ENCODE results near the gene LENG9.

Gene LENG9

DNA sequence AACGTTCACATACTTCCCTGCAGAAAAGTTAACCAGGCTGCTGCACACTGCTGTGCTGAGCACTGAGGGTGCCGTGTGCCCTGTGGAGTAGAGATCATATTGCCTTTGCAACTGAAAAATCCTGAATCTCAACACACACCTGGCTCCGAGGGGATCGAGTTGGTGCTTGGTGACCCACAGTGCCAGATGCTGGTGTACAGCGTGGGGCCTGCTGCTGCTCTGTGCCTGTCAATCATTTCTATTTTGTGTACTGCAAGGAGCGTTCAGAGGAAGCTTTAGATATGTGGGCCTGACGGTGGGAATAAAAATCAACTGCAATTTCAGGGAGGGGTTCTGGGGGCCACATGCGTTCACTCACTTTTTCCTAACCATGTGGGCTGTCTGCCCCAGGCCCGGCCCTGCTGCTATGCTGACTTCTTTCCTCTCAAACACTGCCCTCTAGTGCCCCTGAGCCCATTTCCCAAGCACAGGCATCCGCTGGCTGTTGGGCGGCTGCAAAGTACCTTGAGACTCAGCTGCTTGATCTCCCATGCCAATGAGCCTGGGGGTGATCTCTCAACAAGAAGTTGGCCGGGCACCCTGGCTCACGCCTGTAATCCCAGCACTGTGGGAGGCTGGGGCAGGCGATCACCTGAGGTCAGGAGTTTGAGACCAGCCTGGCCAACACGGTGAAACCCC, 24.3 kb downstream of the LENG9 start:
- no peak for DNase-seq (ENCODE audit: low spot score)

DNA sequence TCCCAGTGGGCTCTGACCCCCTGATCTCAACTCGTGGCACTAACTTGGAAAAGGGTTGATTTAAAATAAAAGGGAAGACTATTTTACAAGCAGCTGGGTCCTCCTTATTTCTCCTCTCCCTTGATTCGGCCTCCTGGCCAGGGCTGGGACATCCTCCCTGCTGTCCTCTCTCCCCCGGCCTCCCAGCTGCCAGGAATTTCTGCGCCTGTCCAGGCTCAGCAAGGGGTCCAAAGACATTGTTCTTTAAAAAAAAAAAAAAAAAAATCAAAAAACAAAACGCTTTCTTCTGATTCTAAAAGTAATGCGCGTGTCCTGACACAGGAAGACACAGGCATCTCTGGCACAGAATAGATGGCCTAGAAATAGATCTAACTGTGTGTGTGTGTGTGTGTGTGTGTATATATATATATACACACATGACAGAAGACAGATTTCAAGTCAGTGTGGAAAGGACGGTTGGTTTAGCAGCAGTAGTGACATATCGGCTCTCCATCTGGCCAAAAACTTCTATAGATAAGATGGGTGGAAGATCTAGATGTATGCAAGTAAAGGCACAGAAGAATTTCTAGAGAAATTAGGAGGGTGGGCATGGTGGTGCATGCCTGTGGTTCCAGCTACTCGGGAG, 26.8 kb downstream of the LENG9 start:
- DNase-seq (ENCODE audit: low spot score): no peak

DNA sequence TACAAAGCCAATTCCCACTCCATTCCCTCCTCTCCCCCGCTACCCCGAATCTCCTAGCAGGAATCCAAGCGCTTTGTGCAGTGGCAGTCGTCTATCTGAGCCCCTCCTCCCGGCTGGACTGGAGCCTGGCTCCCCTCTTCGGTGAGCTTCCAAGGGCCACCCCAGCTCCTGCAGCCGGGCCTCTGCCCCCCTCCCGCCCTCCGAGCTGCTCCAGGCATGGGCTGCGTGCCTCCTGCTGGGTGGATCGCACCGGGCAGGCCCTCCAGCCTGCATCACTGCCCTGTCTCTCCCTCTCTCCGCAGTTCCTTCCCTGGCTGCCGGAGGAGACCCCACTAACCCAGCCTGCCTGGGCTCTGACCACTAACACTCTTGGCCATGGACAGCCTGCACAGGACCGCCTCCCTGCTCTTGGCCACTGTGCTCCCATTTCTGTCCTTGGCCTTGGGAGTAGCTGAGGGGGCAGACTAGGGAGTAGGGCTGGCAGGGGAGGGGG, 27.5 kb downstream of the LENG9 start:
- no peak for DNase-seq (ENCODE audit: low spot score)

DNA sequence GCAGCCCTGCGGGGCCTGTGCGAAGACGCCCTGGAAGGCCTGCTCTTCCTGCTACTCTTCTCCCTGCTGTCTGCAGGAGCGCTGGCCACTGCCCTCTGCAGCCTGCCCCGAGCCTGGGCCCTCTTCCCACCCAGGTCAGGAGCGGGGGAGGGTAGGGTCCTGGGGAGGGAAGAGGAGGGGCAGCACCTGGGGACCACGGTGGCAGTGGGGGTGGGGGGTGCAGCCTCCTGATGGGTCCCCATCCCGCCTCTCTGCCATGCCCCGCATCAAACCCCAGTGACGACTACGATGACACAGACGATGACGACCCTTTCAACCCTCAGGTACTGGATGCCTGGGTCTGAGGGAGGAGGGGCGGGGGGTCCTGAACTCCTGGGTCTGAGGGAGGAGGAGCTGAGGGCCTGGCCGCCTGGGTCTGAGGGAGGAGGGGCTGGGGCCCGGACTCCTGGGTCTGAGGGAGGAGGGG, 28.0 kb downstream of the LENG9 start:
- DNase-seq (ENCODE audit: low spot score): no peak

DNA sequence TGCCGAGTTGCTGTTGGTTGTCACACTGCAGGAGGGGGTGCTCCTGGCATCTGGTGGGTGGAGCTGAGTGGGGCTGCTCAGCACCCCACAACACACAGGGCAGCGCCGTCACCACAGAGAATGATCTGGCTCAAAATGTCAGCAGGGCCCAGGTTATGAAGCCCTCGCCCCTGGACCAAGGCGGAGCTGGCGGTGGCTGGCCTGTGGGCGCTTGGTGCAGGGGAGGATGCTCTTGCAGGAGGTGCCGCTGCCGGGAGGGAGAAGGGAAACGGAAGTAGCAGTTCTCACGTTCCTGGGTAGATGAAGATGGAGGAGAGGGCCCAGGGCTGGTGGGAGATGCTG, 28.7 kb downstream of the LENG9 start:
- DNase-seq (ENCODE audit: low spot score): no peak

DNA sequence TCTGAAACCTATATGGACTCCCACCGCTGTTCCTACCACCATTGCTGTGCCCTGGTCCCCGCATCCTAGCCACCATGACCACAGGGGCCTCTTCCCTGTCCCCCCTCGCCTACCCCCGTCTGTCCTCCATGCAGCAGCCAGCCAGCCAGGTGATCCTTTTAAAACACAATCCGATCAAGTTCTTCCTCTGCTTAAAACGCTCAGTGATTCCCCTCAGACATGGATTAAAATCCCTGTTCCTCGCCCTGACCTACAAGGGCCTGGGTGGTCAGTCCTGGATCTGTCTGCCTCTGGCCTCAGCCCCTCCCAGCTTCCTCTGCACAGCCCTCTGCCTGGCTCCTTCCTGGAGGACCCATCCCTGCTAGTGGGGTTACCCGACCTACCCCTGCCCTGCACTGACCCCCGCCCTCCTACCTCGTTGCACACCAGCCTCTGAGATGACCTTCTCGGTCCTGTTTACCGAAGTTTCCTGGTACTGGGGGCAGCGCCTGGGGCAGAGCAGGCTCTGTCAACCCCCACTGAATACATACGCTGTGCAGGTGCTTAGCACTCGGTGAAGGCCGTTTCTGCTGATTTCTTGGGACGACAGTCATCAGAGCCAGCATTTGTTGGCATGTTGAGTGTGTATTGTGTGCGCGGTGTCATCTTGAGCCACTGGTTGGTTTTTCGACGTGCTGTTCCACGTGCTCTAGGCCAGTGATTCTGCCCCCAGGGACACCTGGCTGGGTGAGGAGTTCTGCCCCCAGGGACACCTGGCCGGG, 29.3 kb downstream of the LENG9 start:
- DNase-seq (ENCODE audit: low spot score): no peak

DNA sequence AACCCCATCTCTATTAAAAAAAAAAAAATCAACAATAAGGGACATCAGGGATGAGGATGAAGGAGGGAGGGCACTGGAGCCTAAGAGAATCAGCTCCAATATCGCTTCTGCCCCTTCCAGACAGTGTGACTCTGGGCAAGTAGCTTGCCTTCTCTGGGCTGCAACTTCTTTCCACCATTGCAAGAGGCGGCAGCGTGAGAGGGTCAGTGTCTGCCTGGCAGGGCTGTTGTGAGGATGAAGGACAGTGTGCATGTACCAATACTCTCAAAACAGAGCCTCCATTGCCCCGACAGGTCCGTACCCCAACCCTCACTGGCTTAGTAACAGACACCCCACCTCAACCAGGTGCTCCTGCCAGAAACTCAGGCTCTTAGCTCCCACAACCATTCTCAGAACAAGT, 29.9 kb downstream of the LENG9 start:
- DNase-seq (ENCODE audit: low spot score): no peak

DNA sequence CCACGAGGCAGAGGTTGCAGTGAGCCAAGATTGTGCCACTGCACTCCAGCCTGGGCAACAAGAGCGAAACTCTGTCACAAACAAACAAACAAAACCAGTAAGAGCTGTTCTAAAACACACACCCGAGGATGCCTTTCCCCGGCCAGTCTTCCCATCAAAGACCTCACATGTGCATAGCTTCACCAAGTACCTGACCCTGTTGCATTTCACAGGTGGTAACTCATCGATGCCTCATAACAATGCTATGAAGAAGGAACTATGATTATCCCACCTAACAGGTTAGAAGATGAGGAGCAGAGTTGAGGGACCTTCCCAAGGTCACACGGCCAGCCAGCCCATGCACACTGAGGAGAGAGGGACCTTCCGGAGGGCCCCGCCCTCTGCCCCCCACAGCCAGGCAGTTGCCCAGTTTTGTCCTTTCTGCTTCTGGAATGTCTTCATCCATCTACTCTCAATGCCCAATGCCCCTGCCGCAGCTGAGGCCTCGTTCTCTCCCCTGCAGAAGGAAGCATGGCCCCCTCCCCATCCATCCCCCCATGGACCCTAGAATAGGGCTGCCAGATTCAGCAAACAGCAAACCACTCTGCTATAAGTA, 31.3 kb downstream of the LENG9 start:
- DNase-seq (ENCODE audit: low spot score): no peak

DNA sequence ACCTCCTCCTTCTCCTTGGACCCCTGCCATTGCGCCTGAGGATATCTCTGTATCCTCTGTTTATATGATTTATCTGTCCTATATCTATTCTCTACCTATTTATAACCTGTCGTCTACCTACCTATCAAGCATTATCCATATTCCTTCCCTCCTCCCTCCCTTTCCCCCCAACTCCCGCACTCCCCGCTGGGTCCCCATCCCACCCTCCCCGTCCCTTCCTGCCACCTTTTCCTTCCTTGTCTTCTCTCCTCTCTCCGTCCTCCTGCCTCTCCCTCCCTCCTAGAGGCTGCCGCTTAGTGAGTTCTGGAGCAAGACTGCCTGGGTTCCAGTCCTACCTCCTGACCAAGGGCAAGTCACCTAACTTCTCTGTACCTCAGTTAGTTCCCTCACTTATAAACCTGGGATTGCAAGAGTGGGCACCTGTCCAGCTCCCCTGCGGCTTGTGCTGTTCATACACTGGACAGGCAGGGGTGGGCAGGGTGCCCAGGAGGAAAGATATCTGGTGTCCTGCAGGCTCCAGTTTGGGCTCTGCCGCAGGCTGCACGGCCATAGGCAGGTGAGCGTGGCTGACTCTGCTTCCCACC, 32.2 kb downstream of the LENG9 start:
- DNase-seq (ENCODE audit: low spot score): no peak

DNA sequence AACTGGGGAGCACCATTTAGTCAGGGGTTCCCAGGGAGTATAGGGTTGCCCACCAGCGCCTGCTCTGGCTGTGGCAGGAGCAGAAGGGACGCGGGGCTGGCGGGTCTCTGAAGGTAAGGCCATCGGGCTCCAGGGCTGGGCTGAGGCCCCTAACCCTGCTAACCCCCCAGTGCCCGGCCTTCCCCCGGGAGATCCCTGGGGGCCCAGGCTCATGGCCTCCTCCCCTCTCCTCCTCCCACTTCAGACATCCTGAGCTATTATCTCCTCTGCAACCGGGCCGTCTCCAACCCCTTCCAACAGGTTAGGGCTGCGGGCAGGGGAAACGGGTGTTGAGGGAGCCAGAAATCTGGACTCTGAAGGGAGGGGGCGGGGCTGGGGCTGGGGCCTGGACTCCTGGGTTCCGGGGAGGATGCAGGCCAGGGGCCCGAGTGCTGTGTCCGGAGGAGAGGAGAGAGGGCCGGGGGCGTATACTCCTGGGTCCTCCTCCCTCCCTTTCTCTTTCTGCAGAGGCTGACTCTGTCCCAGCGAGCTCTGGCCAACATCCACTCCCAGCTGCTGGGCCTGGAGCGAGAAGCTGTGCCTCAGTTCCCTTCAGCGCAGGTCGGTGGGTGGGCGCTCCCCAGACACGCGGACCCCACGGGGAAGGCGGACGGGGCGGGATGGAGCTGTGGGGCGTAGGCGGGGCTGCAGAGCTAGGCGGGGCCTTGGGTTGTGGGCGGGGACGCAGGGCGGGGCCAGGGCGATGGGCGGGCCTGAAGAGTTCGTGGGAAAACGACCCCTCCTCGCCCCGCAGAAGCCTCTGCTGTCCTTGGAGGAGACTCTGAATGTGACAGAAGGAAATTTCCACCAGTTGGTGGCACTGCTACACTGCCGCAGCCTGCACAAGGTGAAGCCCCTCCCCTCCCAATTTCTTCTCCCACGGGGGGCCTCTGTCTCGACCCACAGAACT, 33.0 kb downstream of the LENG9 start:
- peak; percentile 18 for DNase-seq (ENCODE audit: low spot score)

DNA sequence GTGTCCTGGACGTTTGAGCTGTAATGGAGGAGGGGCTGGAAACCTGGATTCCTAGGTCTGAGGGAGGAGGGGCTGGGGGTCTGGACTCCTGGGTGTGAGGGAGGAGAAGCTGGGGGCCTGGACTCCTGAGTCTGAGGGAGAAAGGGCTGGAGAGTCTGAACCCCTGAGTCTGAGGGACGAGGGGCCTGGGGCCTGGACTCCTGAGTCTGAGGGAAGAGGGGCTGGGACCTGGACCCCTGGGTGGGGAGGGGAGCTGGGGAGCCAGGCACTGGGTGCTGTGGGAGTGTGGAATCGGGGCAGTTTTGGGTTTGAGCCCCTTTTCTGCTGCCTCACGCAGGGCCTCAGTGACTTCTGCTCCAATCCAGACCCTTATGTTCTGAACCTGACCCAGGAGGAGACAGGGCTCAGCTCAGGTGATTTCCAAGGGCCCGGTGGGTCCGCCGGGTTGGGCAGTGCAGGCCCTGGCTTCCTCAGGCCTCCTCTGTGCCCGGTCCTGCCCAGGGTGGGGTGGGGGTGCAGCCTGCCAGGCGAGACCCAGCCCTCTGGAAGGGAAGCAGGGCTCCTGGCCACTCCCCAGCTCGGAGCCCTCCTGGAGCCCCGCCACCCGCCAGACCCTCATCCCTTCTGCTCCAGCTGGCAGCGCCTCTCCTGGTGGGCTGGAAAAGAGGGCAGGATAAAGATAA, 33.9 kb downstream of the LENG9 start:
- DNase-seq (ENCODE audit: low spot score): no peak

DNA sequence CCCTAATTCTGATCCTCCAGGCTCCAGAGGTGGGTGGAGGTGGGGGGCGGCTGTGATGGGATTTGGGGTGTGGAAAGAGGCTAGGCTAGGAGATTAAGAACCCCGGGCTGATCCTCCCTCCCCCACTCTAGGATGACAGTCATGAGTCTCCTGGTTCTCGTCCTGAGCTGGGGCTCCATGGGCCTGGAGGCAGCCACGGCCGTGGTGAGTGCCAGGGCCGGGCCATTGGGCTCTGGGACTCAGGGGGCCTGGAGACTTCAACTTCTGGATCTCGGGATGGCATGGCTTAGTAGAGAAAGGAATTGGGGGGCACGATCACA, 34.4 kb downstream of the LENG9 start:
- no peak for DNase-seq (ENCODE audit: low spot score)

DNA sequence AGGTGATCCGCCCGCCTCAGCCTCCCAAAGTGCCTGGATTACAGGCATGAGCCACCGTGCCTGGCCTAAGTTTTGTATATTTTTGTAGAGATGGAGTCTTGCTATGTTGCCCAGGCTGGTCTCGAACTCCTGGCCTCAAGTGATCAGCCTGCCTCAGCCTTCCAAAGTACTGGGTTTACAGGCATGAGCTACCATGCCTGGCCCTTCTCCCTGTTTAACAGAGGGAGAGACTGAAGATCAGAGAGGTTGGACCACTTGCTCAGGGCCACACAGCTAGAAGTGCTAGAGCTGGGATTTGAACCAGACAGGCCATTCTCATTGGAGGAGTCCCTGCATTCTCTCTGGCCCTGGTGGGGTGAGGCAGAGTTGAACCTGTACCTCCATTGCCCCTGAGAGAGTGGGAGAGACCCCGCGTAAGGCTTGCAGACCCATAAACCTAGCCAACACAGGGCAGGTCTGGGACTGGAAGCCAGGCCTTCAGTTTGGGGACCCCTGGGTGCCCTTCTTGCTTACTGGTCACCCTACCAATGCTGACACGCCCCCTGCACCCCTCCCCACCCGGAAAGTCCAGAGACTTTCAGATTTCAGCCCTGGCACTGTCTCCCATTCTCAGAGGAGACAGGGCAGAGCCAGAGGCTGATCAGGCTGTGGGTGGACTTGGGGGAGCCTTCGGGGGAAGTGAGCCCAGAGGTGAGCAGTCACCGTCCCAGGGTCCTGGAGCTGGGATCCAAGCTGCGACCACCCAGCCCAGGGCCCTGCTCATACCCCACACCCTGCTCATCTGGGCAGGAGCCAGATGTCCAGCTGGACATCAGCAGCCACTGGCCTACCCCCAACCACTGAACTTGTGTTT, 35.0 kb downstream of the LENG9 start:
- no peak for DNase-seq (ENCODE audit: low spot score)

DNA sequence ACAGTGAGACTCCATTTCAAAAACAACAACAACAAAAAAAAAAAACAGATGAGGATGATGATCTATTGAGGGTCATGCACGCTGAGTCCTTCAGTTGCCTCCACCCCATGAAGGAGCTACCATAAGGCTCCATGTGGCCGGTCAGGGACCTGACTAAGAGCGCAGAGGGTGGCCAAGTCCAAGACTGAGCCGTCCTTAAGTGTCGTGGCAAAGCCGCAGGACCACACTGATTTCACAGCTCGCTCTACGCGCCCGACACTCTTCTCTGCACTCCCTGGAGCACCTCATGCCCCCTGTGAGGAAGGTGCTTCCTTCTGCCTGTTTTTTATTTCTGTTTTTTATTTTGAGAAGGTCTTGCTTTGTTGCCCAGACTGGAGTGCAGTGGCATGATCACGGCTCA, 36.0 kb downstream of the LENG9 start:
- no peak for DNase-seq (ENCODE audit: low spot score)

DNA sequence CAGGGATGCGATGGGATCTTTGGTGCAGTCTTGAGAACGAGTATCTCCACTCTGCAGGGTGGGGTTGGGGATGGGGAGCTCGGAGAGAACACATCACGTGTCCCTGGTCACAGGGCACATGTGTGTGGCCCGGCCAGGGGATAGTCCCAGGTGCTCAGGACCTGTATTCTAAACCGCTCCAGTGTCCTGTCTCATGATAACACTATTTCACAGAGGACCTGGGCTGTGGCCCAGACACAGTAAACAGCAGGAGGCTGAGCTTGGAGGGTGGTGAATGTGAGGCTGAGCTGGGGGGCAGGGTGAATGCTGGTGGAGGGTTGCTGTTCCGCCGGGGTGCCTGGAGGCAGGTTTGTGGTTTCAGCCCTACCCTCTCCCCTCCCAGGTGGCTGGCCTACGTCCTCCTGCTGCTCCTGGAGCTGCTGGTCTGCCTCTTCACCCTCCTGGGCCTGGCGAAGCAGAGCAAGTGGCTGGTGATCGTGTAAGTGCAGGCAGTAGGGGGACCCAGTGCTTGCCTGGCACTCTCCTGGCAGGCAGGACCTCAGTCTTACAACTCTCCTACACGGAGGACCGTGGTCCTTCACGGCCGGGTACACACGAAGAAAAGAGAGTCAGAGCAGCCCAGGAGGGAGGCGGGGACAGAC, 37.2 kb downstream of the LENG9 start:
- DNase-seq (ENCODE audit: low spot score): no peak

DNA sequence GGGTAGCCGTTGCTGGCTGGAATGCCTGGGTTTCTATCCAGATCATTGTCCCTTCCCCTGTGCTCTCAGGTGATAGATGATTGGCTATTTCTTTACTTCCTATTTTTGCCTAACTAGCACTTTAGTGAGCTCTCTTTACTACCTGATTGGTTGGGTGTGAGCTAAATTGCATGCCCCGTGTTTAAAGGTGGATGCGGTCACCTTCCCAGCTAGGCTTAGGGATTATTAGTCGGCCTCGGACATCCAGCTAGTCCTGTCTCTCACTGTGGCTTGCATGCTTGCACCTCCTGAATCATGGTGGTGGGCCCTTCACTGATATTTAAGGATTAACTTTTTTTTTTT, 38.2 kb downstream of the LENG9 start:
- DNase-seq (ENCODE audit: low spot score): no peak

DNA sequence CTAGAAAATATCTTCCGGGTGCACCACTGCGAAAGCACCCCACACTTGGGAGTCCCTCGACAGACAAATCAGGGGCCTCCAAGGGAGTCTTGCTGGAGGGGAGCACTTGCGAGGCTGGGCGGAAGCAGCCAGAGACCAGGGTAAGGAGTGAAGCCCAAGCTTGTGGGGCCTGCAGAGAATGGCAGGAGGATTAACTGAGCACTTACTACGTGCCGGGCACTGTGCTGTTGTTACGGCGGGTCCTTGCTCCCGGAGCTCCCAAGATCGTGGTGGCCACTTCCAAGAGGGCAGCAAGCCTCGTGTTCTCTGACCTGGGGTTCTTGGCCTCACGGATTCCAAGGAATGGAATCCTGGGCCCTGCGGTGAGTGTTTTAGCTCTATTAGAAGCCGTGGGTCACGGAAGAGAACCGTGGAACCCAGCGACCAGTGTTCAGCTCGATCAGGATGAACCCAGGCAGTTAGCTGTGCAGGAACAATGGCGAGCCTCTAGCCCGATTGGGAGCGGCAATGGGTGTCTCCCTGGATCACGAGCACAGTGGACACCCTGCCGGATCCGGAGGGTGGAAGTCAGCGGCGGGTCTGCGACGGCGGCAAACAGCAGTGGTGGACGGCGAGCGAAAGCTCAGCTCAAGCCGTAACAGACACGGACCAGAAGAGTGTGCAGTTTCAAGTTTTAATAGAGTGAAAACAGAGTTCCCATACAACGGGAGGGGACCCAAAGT, 38.8 kb downstream of the LENG9 start:
- DNase-seq (ENCODE audit: low spot score): no peak

DNA sequence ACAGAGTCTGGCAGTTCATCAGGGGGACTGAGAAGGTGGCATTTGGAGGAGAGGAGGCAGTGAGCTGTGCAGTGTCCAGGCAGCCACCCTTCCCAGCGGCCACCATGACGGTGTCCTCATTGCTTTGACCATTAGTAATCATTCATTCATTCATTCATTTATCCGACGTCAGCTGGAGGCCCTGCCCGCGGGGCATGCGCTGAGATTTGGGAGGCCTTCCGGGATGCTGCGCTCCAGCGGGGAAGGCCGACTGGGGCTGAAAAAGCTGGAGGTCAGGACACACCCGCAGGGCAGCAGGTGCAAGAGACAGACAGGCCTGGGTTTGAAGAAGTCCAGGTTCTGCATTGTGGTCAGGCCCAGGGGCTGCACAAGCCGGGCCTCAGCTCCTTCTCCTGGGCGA, 39.4 kb downstream of the LENG9 start:
- DNase-seq (ENCODE audit: low spot score): no peak

DNA sequence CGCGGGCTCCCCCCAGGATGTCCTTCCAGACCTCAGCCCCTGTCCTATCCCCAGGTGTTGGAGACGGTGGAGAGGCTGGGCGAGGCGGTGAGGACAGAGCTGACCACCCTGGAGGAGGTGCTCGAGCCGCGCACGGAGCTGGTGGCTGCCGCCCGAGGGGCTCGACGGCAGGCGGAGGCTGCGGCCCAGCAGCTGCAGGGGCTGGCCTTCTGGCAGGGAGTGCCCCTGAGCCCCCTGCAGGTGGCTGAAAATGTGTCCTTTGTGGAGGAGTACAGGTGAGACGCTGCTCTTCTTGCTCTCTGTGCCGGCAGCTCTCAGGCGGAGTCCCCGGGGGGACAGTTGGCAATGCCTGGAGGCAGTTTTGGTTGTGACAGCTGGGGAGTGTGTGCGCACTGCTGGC, 41.4 kb downstream of the LENG9 start:
- no peak for DNase-seq (ENCODE audit: low spot score)

Data from hematopoietic multipotent progenitor cell treated with erythropoietin and hydrocortisone succinate and interleukin-3 and kit ligand, for 17 days (in vitro differentiated cells).